K562 (cell line): ENCODE measurements around the gene LRRC37A2.
"Not testable (repeated sequence)": the region's sequence is repeated elsewhere in the genome, so short reads cannot be mapped to it uniquely, and the experiment has no call there.

ENCODE experiments used
- GTF2A2 ChIP-seq: IDR thresholded peaks from 2 replicates; pipeline ENCODE4 v1.6.1; 2016; ENCODE audit warnings: mild to moderate bottlenecking, missing genetic modification characterization, missing compliant biosample characterization
- SP1 ChIP-seq: sonication (generic); formaldehyde crosslinking; IDR thresholded peaks from 2 replicates; pipeline ENCODE4 v1.8.1; 2022; ENCODE audit warnings: mild to moderate bottlenecking, missing genetic modification reagents

GRCh38 chr17:46475583-46475982, 36.7 kb upstream of the LRRC37A2 start:
- not testable (repeated sequence) for TF ChIP-seq SP1; GTF2A2 (tag)
